Transverse colon (tissue), 4 donors: ENCODE results near the gene SEMA6B. TPM values are rescaled to one million over a fixed set of nuclear protein-coding genes. Genes with fewer than 3 reads are reported as not detected.

Experiments
- DNase-seq: peaks from one replicate; pipeline ENCODE4 v3.0.0-alpha.2; 2019
- H3K27ac ChIP-seq, 4 donors: fragments of 200-600 bp; sonication (generic); 2 replicates each; pipeline ENCODE4 v1.5.1; 2016 to 2018; ENCODE audit warnings: inconsistent platforms in 4 of 4
- H3K27me3 ChIP-seq: fragments of 200-600 bp; sonication (generic); 2 replicates; pipeline ENCODE4 v1.5.1; 2017; ENCODE audit warnings: inconsistent platforms
- H3K36me3 ChIP-seq, 4 donors: fragments of 200-600 bp; sonication (generic); 2 replicates each; pipeline ENCODE4 v1.5.1; 2017 to 2019; ENCODE audit warnings: inconsistent platforms in 4 of 4
- H3K4me1 ChIP-seq, 4 donors: fragments of 200-600 bp; sonication (generic); 2 replicates each; pipeline ENCODE4 v1.5.1; 2017 to 2020; ENCODE audit warnings: inconsistent platforms in 4 of 4
- H3K4me3 ChIP-seq, 4 donors: fragments of 200-600 bp; sonication (generic); 1 replicate in 1 of 4; 2 replicates in 3 of 4; pipeline versions ENCODE4 v1.5.1 to v1.6.1; 2017 to 2019; ENCODE audit warnings: inconsistent platforms in 4 of 4
- H3K9me3 ChIP-seq, 2 donors: fragments of 200-600 bp; sonication (generic); 2 replicates each; pipeline ENCODE4 v1.5.1; 2017 to 2019; ENCODE audit warnings: inconsistent platforms in 2 of 2
- EP300 ChIP-seq: sonication (generic); formaldehyde crosslinking; IDR thresholded peaks from one replicate; pipeline ENCODE4 v1.6.1; 2017; ENCODE audit warnings: antibody characterized with exemption, low read depth
- POLR2A ChIP-seq: fragments of 450-650 bp; IDR thresholded peaks from one replicate; pipeline ENCODE4 v1.6.1; 2016; ENCODE audit warnings: antibody characterized with exemption, mild to moderate bottlenecking, moderate library complexity
- POLR2AphosphoS5 ChIP-seq, 3 donors: sonication (generic); formaldehyde crosslinking; IDR thresholded peaks; one replicate each; pipeline ENCODE4 v1.6.1; 2016; ENCODE audit warnings: antibody characterized with exemption in 3 of 3
- WGBS, 2 donors: methylation state at CpG; one replicate each; pipeline ENCODE4 v1.1.5; 2018; ENCODE audit warnings: low coverage in 1 of 2; 5-methylcytosine and 5-hydroxymethylcytosine counted together
- in situ Hi-C, 4 donors: fragments of 200-750 bp; cut with MboI; loops; one replicate each; pipeline versions ENCODE4 v1.15.0 to v1.15.1; 2017; ENCODE audit warnings: low sequenced_read_pairs in 3 of 4, low pct_ligation_motif_present in 1 of 4, low pct_unique_long_range_greater_than_20kb in 1 of 4
- intact Hi-C: fragments of 100-400 bp; cut with DNase I; formaldehyde crosslinking; loops from one replicate; pipeline ENCODE4 v1.15.1; 2023; ENCODE audit warnings: low total_unique reads
- total RNA-seq, 4 donors: library from RNA; depleted of rRNA; stranded (reverse); fragments of >200 nt; gene quantifications; one replicate each; pipeline ENCODE4 v1.1.0, GENCODE V29; 2016
- TF ChIP-seq, protein P1 (sequence below), 5 experiments: fragments of 200-600 bp in 3 of 5; fragments of 450-650 bp in 2 of 5; sonication (generic) in 3 of 5; IDR thresholded peaks; 1 replicate in 2 of 5; 2 replicates in 3 of 5; pipeline ENCODE4 v1.5.1; 2016 to 2017; ENCODE audit warnings: antibody characterized with exemption in 5 of 5, inconsistent platforms in 3 of 5, mild to moderate bottlenecking in 2 of 5, moderate library complexity in 1 of 5

Gene SEMA6B, protein sequence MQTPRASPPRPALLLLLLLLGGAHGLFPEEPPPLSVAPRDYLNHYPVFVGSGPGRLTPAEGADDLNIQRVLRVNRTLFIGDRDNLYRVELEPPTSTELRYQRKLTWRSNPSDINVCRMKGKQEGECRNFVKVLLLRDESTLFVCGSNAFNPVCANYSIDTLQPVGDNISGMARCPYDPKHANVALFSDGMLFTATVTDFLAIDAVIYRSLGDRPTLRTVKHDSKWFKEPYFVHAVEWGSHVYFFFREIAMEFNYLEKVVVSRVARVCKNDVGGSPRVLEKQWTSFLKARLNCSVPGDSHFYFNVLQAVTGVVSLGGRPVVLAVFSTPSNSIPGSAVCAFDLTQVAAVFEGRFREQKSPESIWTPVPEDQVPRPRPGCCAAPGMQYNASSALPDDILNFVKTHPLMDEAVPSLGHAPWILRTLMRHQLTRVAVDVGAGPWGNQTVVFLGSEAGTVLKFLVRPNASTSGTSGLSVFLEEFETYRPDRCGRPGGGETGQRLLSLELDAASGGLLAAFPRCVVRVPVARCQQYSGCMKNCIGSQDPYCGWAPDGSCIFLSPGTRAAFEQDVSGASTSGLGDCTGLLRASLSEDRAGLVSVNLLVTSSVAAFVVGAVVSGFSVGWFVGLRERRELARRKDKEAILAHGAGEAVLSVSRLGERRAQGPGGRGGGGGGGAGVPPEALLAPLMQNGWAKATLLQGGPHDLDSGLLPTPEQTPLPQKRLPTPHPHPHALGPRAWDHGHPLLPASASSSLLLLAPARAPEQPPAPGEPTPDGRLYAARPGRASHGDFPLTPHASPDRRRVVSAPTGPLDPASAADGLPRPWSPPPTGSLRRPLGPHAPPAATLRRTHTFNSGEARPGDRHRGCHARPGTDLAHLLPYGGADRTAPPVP
- 1 to 10 TPM in 3 of 4 donors, under 1 TPM in 1; 1.00 to 4.1 (median 1.7) TPM for total RNA-seq

- Histone ChIP-seq H3K9me3 (no peaks in the 10 kb centered on the region), H3K36me3 (no peaks in the 10 kb centered on the region), H3K27ac (peak within 1 kb of the TSS; percentile 41 to 59 (median 49)), H3K27me3 (no peaks in the 10 kb centered on the region), H3K4me1 (peaks cover 0 to 9% (median 2%) of the 10 kb centered on the region in 4 donors), H3K4me3 (peak within 1 kb of the TSS in 2 of 4 donors; percentile 11 to 16)
- DNase-seq = no peak
- in situ Hi-C loops (no loop called here), intact Hi-C loops (loop anchor here (5.0 kb wide), 1 partner anchor 78 kb away; the partner anchor contains the start of gene TNFAIP8L1)
- peak; percentile 21 for TF ChIP-seq POLR2A
- TF ChIP-seq, protein P1, sequence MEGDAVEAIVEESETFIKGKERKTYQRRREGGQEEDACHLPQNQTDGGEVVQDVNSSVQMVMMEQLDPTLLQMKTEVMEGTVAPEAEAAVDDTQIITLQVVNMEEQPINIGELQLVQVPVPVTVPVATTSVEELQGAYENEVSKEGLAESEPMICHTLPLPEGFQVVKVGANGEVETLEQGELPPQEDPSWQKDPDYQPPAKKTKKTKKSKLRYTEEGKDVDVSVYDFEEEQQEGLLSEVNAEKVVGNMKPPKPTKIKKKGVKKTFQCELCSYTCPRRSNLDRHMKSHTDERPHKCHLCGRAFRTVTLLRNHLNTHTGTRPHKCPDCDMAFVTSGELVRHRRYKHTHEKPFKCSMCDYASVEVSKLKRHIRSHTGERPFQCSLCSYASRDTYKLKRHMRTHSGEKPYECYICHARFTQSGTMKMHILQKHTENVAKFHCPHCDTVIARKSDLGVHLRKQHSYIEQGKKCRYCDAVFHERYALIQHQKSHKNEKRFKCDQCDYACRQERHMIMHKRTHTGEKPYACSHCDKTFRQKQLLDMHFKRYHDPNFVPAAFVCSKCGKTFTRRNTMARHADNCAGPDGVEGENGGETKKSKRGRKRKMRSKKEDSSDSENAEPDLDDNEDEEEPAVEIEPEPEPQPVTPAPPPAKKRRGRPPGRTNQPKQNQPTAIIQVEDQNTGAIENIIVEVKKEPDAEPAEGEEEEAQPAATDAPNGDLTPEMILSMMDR (IDR thresholded peaks at IDR 0.05) = no peak
- no peak for TF ChIP-seq EP300
- peak in 1 of 3 donors; percentile 26 for TF ChIP-seq POLR2AphosphoS5 (IDR thresholded peaks at IDR 0.05)
- 56% methylated on average over 13 of the region's 13 CpGs; no CpG with 5 or more reads in 1 of the 2 donors for WGBS, 2 donors
Measured at GRCh38 chr19:4559569-4559968, at the start of gene SEMA6B. Gene SEMA6B, minus strand, starts transcription at chr19:4559684. Its CDS starts 1,227 bp downstream, at chr19:4558457.

DNA sequence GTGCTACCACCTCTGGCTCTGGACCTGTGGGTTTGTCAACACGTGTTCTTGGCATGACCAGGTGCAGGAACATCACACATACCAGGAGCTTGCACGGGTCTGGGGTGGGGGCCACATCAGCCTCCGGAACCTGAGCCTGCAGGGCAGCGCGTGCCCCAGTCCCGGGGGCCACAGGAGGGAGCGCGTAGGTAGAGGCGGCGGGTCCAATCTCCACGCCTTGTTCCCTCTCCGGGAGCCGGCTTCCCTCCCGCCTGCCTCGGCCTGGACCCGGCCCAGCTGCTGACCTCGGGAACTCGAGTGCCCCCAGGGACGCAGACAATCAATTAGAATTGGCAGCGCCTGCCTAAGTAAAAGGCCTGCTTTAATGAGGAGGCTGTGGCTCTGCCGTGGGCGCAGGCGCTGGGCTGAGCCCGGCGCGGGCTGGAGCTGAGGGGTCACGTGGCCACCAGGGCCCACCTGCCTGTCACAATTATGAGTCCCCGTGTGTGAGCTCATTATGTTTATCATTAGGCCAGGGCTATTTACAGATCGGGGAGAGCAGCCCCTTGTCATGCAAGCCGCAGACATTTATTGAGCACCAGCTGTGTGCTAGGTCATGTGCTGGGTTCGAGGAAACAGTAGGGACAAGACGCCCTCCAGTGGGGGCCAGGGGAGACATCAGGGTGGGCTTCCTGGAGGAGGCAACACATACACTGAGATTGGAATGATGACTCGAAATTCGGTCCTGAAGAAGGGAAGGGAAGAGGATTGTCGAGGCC, 47.6 kb upstream of the SEMA6B start:
- 13 to 70% methylated on average over 2 to 27 of the region's 35 CpGs for WGBS, 2 donors
- intact Hi-C loops = loop anchor here (10.0 kb wide), 1 partner anchor 1352 kb away; no protein-coding TSS in a partner anchor
- Histone ChIP-seq H3K36me3 (no peaks in the 10 kb centered on the region), H3K9me3 (no peaks in the 10 kb centered on the region), H3K4me3 (no peak overlapping the region), H3K27ac (no peak overlapping the region), H3K27me3 (peaks cover 58% of the 10 kb centered on the region), H3K4me1 (peaks cover 0 to 5% (median 0%) of the 10 kb centered on the region in 4 donors)
- TF ChIP-seq POLR2A (no peak), POLR2AphosphoS5 (IDR thresholded peaks at IDR 0.05) (no peak), EP300 (no peak)
- TF ChIP-seq, protein P1 (IDR thresholded peaks at IDR 0.05) = no peak
- DNase-seq = no peak
- in situ Hi-C loops = no loop called here

- WGBS, 2 donors = 57 to 67% methylated on average over 3 to 5 of the region's 5 CpGs
- H3K36me3 ChIP-seq = no peaks in the 10 kb centered on the region
- no peak overlapping the region for H3K4me3 ChIP-seq
- H3K27me3 ChIP-seq = peaks cover 59% of the 10 kb centered on the region
- TF ChIP-seq, protein P1 (IDR thresholded peaks at IDR 0.05) = no peak
- TF ChIP-seq POLR2A (no peak), POLR2AphosphoS5 (IDR thresholded peaks at IDR 0.05) (no peak), EP300 (no peak)
- intact Hi-C loops = loop anchor here (10.0 kb wide), 1 partner anchor 1351 kb away; no protein-coding TSS in a partner anchor
- DNase-seq = no peak
- no peaks in the 10 kb centered on the region for H3K9me3 ChIP-seq
- in situ Hi-C loops = no loop called here
- H3K4me1 ChIP-seq = peaks cover 0 to 5% (median 0%) of the 10 kb centered on the region in 4 donors
- H3K27ac ChIP-seq = no peak overlapping the region
Measured at GRCh38 chr19:4606181-4606580, 46.7 kb upstream of the SEMA6B start.
